OCI-LY1 (cell line): Measurements from ENCODE around the gene AGL.
"Not testable (repeated sequence)": the region's sequence is repeated elsewhere in the genome, so short reads cannot be mapped to it uniquely, and the experiment has no call there.

Experiments
- EZH2 ChIP-seq: fragments of 200-600 bp; sonication (generic), shearing (Covaris generic); IDR thresholded peaks from 2 replicates; pipeline ENCODE4 v1.8.0; 2017; ENCODE audit warnings: borderline replicate concordance, mixed run types, mild to moderate bottlenecking, antibody characterized with exemption, low read length, moderate library complexity, mixed read lengths
- TF ChIP-seq, protein P1 (sequence below): fragments of 200-600 bp; sonication (generic), shearing (Covaris generic); IDR thresholded peaks from 2 replicates; pipeline ENCODE4 v1.5.1; 2017; ENCODE audit warnings: mild to moderate bottlenecking, antibody characterized with exemption, low read length, moderate library complexity, mixed read lengths

DNA sequence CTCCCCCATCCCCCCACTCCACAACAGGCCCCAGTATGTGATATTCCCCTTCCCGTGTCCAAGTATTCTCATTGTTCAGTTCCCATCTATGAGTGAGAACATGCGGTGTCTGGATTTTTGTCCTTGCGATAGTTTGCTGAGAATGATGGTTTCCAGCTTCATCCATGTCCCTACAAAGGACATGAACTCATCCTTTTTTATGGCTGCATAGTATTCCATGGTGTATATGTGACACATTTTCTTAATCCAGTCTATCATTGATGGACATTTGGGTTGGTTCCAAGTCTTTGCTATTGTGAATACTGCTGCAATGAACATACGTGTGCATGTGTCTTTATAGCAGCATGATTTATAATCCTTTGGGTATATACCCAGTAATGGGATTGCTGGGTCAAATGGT, 53.1 kb downstream of the AGL start:
- TF ChIP-seq, protein P1, sequence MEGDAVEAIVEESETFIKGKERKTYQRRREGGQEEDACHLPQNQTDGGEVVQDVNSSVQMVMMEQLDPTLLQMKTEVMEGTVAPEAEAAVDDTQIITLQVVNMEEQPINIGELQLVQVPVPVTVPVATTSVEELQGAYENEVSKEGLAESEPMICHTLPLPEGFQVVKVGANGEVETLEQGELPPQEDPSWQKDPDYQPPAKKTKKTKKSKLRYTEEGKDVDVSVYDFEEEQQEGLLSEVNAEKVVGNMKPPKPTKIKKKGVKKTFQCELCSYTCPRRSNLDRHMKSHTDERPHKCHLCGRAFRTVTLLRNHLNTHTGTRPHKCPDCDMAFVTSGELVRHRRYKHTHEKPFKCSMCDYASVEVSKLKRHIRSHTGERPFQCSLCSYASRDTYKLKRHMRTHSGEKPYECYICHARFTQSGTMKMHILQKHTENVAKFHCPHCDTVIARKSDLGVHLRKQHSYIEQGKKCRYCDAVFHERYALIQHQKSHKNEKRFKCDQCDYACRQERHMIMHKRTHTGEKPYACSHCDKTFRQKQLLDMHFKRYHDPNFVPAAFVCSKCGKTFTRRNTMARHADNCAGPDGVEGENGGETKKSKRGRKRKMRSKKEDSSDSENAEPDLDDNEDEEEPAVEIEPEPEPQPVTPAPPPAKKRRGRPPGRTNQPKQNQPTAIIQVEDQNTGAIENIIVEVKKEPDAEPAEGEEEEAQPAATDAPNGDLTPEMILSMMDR = not testable (repeated sequence)
- TF ChIP-seq EZH2 = not testable (repeated sequence)
